Stimulated activated CD8-positive, alpha-beta memory T cell treated with anti-CD3 and anti-CD28 coated beads, Interleukin-15, amount 100 ng/mL, for 24 hours (primary cell): ENCODE measurements around the gene ZBTB7C.

Experiments used
- DNase-seq: peaks from one replicate; pipeline ENCODE4 v3.0.0-alpha.2; 2020; ENCODE audit warnings: low read depth

The ZBTB7C gene

GRCh38 chr18:48116017-48116416, 293.2 kb downstream of the ZBTB7C start:
- no peak for DNase-seq

DNA sequence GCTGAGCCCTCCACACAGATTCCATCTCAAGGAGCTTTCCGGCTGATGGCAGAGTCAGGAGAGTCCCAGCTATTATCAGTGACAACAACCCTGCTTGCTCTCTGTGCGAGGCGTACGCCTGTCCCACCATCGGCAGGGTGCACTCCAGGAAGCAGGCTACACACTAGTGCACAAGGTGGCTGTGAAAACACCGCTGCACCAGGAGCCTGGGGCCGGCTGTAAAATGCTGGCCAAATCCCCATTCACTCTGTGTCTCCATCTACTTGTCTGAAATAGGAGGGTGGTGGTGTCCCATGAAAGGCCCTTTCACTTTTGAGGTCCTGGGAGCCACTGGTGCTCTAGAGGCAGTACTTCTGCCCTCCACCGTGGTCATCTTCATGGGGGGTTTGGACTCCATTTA, 295.5 kb downstream of the ZBTB7C start:
- DNase-seq, result no peak

GRCh38 chr18:48111587-48111986, 297.6 kb downstream of the ZBTB7C start:
- no peak for DNase-seq

GRCh38 chr18:48110797-48111196, 298.4 kb downstream of the ZBTB7C start:
- no peak for DNase-seq

GRCh38 chr18:48109961-48110493, 299.2 kb downstream of the ZBTB7C start:
- DNase-seq, result no peak

GRCh38 chr18:48108136-48108535, 301.0 kb downstream of the ZBTB7C start:
- DNase-seq, result no peak

DNA sequence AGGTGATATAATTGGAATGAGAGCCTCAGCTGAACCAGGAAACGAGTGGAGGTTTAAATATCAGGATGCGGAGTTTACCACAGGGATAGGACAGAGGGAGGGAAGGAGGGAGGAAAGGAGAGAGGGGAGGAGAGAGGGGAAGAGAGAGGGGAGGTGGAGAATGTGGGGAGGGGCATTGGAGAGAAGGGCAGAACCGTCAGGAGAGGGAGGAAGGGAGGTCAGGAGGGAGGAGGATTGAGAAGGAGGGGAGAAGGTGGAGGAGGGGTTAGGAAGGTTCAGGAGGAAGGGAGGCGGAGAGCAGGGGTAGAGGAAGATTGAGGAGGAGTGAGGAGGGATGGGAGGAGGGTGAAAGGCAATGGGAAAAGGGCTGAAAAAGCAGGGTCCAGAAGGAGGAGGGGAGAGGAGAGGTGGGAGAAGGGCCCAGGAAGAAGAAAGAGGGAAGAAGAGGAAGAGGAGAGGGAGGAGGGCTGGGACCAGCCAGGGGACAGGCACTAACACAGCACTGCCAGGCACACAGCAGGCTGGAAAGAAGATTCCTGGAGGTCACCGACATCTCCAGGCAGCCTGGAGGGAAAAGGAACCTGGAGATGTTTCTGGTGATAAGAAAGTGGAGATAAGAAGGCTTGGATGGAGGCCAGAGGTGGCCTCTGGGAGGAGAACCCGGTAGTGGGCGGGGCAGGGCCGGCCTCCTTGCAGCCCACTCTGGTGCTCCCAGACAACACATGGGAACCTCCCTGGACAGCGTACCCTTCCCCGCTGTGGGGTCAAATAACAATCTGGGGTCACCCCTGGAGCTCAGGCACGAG, 302.0 kb downstream of the ZBTB7C start:
- DNase-seq, result no peak

DNA sequence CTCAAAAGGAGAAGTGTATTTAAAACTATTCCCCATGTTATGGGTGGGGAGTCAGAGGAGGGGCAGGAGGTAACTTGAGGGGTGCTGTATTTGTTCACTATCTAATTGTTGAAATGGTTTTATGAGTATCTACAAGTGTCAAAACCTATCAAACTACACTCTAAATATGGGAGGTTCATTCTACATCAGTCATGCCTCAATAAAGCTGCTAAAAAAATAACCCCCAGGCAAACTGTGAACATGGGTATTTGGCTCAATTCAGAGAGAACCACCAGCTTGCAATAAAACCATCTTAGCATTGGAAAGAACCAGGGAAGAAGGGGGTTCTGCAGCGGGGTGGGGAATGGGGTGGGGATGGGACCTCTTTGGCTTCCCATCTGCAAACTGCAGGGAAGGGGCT, 302.7 kb downstream of the ZBTB7C start:
- DNase-seq, result no peak

DNA sequence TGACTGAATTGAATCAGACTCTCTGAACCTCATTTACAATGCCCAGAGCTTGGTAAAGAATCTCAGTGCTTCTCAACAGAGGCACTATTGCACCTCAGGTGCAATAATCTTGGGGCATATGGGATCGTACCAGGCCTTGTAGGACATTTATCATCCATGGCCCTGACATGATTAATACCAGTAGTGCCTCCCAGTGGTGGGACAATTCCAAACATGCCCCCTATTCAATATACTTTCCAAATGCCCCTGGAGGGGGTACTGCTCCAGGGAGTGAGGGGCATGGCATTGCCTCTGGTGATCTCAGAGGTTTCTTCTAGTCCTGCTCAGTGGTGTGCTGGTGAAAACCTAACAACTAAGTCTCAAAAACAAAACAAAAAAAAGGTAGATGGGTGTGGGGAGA, 303.9 kb downstream of the ZBTB7C start:
- DNase-seq, result no peak

GRCh38 chr18:48104705-48105104, 304.5 kb downstream of the ZBTB7C start:
- no peak for DNase-seq

DNA sequence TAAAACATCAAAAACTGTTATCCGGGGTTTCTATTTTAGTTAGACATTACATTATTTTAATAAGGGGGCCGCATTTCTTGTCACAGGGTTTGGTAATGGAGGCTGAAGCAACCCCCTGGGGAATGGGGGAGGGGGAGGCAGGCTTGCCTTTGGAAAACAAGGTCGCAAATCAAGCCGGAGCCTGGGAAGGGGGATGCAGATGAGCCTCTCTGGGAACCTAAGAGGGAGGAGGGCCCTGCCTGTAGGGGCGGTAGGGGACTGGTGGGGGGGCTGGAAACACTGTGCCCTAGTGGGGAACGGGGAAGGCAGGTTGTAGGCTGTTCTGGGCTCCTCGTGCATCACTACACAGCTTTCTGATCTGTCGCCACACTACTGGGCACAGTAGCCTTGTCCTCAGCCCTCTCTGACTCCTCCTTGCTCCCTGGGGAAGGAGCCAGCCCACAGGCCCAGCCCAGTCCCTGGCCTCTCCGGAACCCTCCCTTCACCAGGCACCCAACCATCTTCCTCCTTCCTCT, 308.5 kb downstream of the ZBTB7C start:
- DNase-seq, result no peak

DNA sequence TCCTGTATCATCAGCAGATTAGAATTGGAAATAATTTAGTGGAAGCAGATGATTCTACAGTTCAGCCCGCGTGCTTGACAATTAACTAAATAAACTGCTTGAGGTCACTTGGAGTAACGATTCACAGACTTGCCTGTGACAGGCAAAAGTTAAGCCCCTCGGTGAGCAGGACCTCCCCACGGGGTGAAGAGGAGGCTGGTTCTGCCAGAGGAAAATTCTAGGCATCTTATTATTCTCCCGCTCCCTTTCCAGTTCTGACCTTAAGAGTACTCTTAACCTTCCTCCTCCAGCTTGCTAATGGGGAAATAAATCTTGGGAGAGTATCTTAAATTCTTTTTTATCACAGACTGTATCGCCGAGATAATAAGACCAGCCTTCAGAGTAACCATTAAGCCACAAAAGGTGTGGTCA, 309.0 kb downstream of the ZBTB7C start:
- no peak for DNase-seq

DNA sequence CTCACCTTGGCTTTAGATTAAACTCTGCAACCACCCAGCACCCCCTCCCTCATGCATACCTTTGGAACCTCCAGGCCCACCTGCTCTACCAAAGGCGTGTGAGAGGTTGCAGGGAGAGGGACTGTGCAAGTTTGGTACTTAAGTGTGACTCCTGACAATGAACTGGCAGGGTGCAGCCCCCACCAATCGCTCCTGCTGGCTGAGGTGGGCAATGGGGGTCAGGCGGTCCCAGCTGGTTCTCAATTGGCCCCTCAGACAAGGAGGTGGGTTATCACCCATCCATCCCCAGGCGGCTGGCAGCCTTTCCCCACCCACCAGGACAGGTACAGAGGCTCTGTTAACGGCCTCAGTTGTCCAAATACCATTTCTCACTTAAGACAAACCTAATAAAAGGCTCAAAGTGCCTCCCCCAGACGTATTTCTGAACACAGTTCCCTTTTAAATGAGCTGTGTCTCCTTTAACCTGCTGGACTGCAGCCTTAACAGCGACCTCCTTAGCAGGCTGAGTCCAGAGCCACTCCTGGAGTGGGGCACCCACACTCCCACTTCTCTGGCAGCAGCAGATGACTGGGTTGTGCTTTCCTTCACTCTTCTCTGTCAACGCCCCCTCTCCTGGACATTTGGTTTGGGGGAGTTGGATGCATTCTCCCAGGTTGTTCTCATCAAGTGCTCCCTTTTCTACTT, 309.6 kb downstream of the ZBTB7C start:
- DNase-seq, result no peak

DNA sequence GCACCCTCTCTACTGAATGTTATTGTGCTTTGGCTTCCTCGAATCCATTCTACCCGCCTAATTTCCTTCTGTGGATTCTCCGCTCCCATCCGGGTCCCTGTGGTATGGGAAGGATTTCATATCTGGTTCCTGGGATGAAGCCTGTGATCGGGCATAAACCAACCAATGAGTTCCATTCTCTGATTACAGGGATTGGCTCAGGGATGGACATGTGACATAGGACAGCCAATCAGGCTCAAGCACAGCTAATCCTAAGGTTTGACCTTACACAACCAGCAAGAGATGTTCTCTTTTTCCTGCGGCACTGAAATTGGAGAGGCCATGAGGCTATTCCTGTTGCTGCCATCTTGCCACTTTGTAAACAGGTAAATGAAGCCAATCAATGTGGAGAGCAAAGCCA, 310.6 kb downstream of the ZBTB7C start:
- DNase-seq, result no peak

DNA sequence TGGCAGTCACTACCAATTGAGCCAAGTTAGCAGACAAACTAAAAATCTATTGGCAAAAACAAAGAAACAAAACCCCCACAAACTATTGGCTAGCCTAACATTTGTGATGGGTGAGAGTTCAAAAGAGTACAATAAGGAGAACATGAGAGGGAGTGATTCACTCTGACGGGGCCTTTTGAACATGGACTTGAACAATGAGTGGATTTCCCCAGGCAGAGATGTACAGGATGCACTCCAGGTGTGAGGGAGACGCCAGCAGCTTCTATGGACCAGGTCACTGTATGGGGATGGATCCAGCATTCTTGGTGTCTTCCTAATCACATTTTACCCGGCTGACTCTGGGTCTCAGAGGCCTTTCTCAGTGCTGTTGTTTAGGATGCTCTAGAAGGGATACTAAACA, 311.2 kb downstream of the ZBTB7C start:
- no peak for DNase-seq

- DNase-seq, result no peak
Measured at GRCh38 chr18:48095726-48096125, 313.5 kb downstream of the ZBTB7C start.

DNA sequence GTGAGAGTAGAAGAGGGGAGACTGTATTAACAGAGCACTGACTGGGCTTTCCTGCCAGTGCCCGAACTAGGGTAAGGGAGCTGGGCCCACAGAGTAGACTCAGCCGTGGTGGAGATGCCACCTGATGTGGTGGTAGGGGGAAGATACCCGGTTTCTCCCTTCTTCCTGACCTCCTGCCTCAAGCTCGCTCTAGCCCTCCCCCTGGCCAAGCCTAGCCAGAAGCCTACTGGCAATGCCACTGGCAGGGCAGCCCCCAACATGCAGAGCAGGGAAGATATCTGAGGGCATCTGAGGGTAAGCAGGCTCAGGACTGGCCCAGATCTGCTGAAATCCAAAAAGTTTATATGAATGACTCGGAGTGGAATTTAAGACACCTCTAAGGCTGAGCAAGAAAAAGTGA, 316.1 kb downstream of the ZBTB7C start:
- DNase-seq, result no peak

DNA sequence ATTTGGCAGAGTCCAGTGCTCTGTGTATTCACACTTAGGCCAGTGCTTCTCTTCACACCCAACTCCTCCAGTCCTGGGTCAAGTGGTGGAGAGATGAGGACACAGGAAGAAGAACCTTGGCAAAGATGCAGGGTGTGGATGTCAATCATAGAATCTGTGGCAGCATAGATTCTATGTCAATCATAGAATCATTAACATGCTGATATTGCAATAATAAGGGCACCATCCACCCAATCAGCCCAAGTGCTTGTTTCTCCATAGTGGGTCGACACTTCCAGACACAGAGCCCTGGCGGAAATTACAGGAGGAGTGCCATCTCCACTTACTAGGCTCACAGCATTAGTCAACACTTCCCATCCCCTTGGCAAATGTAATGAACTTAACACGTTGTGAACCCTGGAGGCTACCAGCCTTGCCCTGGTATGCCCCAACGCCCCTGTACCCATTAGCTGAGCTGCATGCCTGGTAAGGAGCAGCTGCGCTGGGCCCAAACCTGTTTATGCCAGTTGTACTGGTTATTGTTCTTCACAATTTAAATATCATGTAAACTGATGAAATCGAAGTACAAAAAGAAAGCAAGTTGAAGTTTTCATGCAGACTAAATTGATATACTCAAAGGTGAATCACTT, 317.2 kb downstream of the ZBTB7C start:
- DNase-seq, result no peak

DNA sequence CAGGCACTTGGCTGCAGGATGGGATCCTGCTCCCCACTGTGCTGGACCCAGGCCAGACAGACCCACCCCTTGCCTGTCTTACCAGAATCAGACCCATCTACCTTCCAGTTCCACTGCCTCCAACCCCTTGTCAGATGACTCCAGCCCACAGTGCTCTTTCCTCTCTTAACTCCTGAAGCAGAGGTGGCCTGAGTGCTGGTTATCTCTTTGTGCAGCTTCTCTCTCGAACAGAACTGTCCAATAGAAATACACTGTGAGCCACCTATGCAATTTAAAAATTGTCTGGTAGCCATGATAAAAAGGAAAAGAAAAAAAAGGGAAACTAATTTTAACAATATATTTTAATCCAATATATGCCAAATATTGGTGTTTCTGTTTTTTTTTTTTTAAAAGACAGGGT, 318.5 kb downstream of the ZBTB7C start:
- no peak for DNase-seq

GRCh38 chr18:48090021-48090420, 319.2 kb downstream of the ZBTB7C start:
- DNase-seq, result no peak

DNA sequence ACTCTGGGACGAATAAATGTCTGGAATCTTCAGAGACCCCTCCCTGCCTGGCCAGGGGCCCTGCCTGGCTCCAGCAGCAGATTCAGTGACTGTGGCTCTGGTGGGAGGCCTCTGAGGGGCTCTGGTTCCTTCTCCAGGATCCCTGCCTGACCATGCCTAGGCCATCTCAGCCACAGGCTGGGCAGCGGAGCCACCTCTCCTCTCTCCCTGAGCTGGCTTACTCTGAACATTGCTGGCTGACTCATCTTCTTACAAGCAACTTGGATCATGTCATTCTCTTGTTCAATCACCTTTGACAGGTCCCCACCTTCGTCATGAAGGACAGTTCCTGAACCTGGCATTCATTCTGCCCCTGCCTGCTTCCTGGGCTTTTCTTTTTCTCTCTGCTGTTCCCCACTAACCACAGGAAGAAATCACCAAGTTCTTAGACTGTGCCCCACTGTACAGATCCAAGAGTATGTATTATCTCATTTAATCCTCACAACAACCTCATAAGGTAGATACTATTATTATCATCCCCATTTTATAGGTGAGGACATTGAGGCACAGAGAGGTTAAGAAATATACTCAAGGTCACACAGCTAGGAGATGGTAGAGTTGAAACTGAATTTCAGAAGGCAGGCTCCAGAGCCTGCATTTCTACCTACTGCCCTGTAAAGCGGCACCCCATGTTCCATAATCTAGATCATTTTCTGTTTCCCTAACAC, 323.2 kb downstream of the ZBTB7C start:
- DNase-seq, result no peak

GRCh38 chr18:48084858-48085257, 324.3 kb downstream of the ZBTB7C start:
- DNase-seq, result no peak
